Hindlimb muscle (tissue), 1 donor: ENCODE data around the gene TFPT. TPM values are rescaled to one million over a fixed set of nuclear protein-coding genes. Genes with fewer than 3 reads are reported as not detected.

ENCODE experiments used
- DNase-seq: peaks from one replicate; pipeline ENCODE4 v3.0.0-alpha.2; 2013
- polyA plus RNA-seq: library from polyadenylated mRNA; unstranded; fragments of 120-200 nt; gene quantifications from one replicate; pipeline ENCODE4 v1.2.1, GENCODE V29; 2013; ENCODE audit not compliant: insufficient read length

The TFPT gene
- polyA plus RNA-seq, 1 donor: 16.7 TPM

DNA sequence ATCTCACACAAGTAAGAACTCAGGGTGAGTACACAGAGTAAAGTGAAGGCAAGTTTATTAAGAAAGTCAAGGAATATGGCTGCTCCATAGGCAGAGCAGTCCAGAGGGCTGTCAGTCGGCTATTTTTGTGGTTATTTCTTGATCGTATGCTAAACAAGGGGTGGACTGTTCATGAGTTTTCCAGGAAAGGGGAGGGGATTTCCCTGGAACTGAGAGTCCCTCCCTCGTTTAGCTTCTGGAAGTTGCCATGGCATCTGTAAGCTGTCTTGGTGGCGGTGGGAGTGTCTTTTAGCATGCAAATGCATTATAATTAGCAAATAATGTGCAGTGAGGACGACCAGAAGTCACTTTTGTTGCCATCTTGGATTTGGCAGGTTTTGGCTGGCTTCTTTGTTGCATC lies 46.0 kb downstream of the TFPT start:
- no peak for DNase-seq

- no peak for DNase-seq
These were observed 51.9 kb downstream of the TFPT start, which contains the start of gene VSTM1 for GRCh38 chr19:54063350-54064116. Gene VSTM1, minus strand, starts transcription at chr19:54063897. Its CDS starts 120 bp downstream, at chr19:54063777.

DNA sequence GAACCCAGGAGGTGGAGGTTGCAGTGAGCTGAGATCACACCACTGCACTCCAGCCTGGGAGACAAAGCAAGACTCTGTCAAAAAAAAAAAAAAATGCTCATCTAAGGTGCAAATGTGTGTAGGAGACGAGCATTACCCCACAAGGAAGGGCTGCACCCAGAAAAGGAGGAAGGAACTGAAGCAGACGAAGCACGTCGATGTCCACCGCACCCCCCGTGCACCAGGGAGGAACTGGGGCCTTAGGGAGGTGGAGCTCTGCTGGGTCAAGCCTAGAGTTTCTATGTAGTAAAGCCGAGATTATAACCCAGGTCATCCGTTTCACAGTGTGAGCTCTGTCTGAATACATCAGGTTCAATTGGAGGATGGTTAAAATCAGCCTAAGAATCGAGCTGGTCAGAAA lies 52.8 kb downstream of the TFPT start:
- DNase-seq: no peak

Other genes with a start within 250 kb of the TFPT start
- gene MYADM, start 247.8 kb downstream of the TFPT start, polyA plus RNA-seq: 184 TPM
- 0.43 TPM for gene PRKCG, start 233.5 kb downstream of the TFPT start, polyA plus RNA-seq
- not detected for gene CACNG7, start 206.4 kb downstream of the TFPT start, polyA plus RNA-seq
- 1.1 TPM for gene CACNG8, start 152.7 kb downstream of the TFPT start, polyA plus RNA-seq
- gene CACNG6, start 124.0 kb downstream of the TFPT start, polyA plus RNA-seq: 27.6 TPM
- not detected for gene VSTM1, start 51.8 kb downstream of the TFPT start, polyA plus RNA-seq
- not detected for gene TARM1, start 34.3 kb downstream of the TFPT start, polyA plus RNA-seq
- 0.65 TPM for gene OSCAR, start 14.9 kb downstream of the TFPT start, polyA plus RNA-seq
- gene NDUFA3, start 12.8 kb downstream of the TFPT start, polyA plus RNA-seq: 112 TPM
- gene PRPF31, start 97 bp upstream of the TFPT start, polyA plus RNA-seq: 55.9 TPM
- 37.7 TPM for gene CNOT3, start 22.1 kb upstream of the TFPT start, polyA plus RNA-seq
- gene LENG1, start 44.1 kb upstream of the TFPT start, polyA plus RNA-seq: 11.1 TPM
- 5.7 TPM for gene TMC4, start 57.5 kb upstream of the TFPT start, polyA plus RNA-seq
- gene MBOAT7, start 73.9 kb upstream of the TFPT start, polyA plus RNA-seq: 28.9 TPM
- gene TSEN34, start 75.7 kb upstream of the TFPT start, polyA plus RNA-seq: 35.0 TPM
- 2,238 TPM for gene RPS9, start 85.2 kb upstream of the TFPT start, polyA plus RNA-seq
- gene LILRB3, start 107.3 kb upstream of the TFPT start, polyA plus RNA-seq: 3.8 TPM
- gene LILRA6, start 127.1 kb upstream of the TFPT start, polyA plus RNA-seq: 2.0 TPM
- gene LILRB5, start 141.6 kb upstream of the TFPT start, polyA plus RNA-seq: 7.1 TPM
- 2.7 TPM for gene LILRB2, start 165.5 kb upstream of the TFPT start, polyA plus RNA-seq
- gene LILRA5, start 197.5 kb upstream of the TFPT start, polyA plus RNA-seq: 0.56 TPM
- 0.14 TPM for gene LILRA4, start 223.5 kb upstream of the TFPT start, polyA plus RNA-seq
- 10.0 TPM for gene LAIR1, start 249.3 kb upstream of the TFPT start, polyA plus RNA-seq